ENCODE data around the gene SLC22A8.
A peak's percentile ranks its signal among the peaks of the same experiment; 100 is the strongest.

The SLC22A8 gene

GRCh38 chr11:63022441-63022840, 6.8 kb upstream of the SLC22A8 start:
- H3K4me3 ChIP-seq (ENCODE audit: low read depth, low read length) = no peak overlapping the region
- TF ChIP-seq CTCF (IDR thresholded peaks at IDR 0.05; ENCODE audit: insufficient read depth, low read depth, low read length, missing control alignments) = no peak
- DNase-seq (ENCODE audit: low read depth) = no peak

- TF ChIP-seq CTCF (IDR thresholded peaks at IDR 0.05; ENCODE audit: insufficient read depth, low read depth, low read length, missing control alignments) = peak; percentile 59
- DNase-seq (ENCODE audit: low read depth) = peak; percentile 17
- no peak overlapping the region for H3K4me3 ChIP-seq (ENCODE audit: low read depth, low read length)
These were observed 5.1 kb upstream of the SLC22A8 start for GRCh38 chr11:63020671-63021291.

- no peak for TF ChIP-seq CTCF (IDR thresholded peaks at IDR 0.05; ENCODE audit: insufficient read depth, low read depth, low read length, missing control alignments)
- H3K4me3 ChIP-seq (ENCODE audit: low read depth, low read length) = no peak overlapping the region
- DNase-seq (ENCODE audit: low read depth) = no peak
These were observed 3.9 kb upstream of the SLC22A8 start for GRCh38 chr11:63019506-63019905.

DNA sequence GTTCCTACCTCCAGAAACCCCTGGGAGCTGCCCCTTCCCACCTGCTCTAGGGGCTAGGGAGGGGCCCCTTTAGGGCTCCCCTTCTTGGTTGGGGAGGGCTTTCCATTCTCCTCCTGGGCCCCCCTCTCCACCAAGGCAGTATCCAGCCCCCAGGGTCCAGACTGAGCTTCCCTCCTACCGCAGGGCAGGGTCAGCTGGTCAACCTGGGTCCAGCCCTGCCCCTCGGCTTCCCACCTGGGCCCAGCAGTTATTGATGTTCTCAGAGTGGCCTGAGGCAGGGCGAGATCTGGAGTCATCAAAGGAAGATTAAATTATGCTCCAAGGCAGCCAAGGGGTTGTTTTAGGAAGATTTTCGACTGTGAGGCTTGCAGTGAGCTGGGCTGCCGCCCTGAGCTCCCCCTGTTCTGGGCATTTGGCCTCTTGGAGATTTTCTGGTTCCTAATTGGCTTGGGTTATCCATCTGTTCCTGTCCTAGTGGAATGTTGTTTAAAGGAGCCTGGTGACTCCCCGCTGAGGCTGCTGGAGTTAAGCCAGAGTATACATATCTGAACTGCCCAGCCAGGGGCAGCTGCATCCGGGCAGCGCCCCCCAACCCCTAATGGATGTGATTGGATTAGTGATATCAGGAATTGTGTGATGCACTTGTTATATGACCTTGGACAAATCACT, 1.8 kb upstream of the SLC22A8 start:
- no peak for DNase-seq (ENCODE audit: low read depth)
- no peak for TF ChIP-seq CTCF (IDR thresholded peaks at IDR 0.05; ENCODE audit: insufficient read depth, low read depth, low read length, missing control alignments)

DNA sequence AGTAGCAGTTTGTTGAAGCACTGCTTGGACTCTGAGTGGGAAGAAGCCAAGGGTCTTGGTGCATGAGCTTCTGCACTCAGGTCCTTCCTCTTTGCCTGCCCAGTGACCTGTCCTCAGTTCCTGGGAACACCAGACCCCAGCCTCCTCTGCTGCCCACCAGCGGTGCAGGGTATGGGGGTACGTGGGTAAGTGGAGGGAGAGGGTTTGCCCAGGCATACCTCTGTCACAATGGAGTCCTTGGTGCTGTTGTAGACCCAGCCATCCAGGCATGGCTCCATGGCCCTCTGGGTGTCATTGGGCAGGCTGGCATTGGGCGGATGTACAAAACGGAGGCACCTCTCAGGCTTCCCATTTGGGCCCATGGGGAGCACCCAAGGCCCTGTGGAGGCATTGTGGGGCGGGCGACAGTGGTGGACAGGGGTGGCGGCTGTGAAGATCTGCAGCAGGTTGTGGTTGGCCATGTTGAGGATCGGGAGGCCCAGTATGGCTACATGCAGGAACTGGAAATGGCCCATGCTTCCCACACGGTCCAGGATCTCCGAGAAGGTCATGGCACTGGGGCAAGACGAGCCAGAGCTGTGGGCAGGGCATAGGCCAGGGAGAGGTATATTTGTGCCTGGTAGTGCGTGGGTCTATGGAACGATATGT, 1.1 kb downstream of the SLC22A8 start:
- DNase-seq (ENCODE audit: low read depth) = no peak
- H3K4me3 ChIP-seq (ENCODE audit: low read depth, low read length) = no peak overlapping the region
- no peak for TF ChIP-seq CTCF (IDR thresholded peaks at IDR 0.05; ENCODE audit: insufficient read depth, low read depth, low read length, missing control alignments)

More for the DNA sequence above, 1.8 kb upstream of the SLC22A8 start:
- no peak overlapping the region for H3K4me3 ChIP-seq (ENCODE audit: low read depth, low read length)

GRCh38 chr11:63012839-63013238, 2.8 kb downstream of the SLC22A8 start:
- H3K4me3 ChIP-seq (ENCODE audit: low read depth, low read length) = no peak overlapping the region
- no peak for TF ChIP-seq CTCF (IDR thresholded peaks at IDR 0.05; ENCODE audit: insufficient read depth, low read depth, low read length, missing control alignments)
- no peak for DNase-seq (ENCODE audit: low read depth)
